OCI-LY7 (cell line): ENCODE measurements around the gene TSPAN1. TPM values are rescaled to one million over a fixed set of nuclear protein-coding genes. Genes with fewer than 3 reads are reported as not detected.

Experiments used
- BruUV-seq: library from RNA; stranded (reverse); fragments of 400-500 nt; replicated peaks from 2 replicates; lab custom pipeline; 2021; lab: Mats Ljungman, UMichigan
- CTCF ChIA-PET: fragments of 300-600 bp; sonication (Branson Sonifier 250); formaldehyde crosslinking; loops from one replicate; lab custom pipeline; 2022; ENCODE audit warnings: antibody characterized with exemption; ENCODE audit not compliant: unreplicated experiment; lab: Charles Lee
- POLR2A ChIA-PET: fragments of 300-600 bp; sonication (Branson Sonifier 250); formaldehyde crosslinking; loops from one replicate; lab custom pipeline; 2022; ENCODE audit warnings: antibody characterized with exemption; lab: Charles Lee
- DNase-seq: peaks from one replicate; pipeline ENCODE4 v3.0.0-alpha.2; 2015; ENCODE audit warnings: low spot score
- H2AFZ ChIP-seq: fragments of 200-600 bp; sonication (generic), shearing (Covaris generic); 2 replicates; pipeline ENCODE4 v1.6.1; 2014; ENCODE audit warnings: mild to moderate bottlenecking, antibody characterized with exemption, low read length, moderate library complexity
- H3K27ac ChIP-seq: fragments of 200-600 bp; sonication (generic); 2 replicates; pipeline ENCODE4 v1.5.1; 2014; ENCODE audit warnings: mixed run types, low read depth, mild to moderate bottlenecking, moderate library complexity, low read length, inconsistent platforms; ENCODE audit not compliant: poor library complexity, severe bottlenecking
- H3K36me3 ChIP-seq: fragments of 200-600 bp; sonication (generic); 2 replicates; pipeline ENCODE4 v1.6.1; 2014; ENCODE audit warnings: mild to moderate bottlenecking, antibody characterized with exemption, low read length, moderate library complexity, mixed read lengths; ENCODE audit not compliant: insufficient read depth
- H3K4me1 ChIP-seq: fragments of 200-600 bp; sonication (generic); 2 replicates; pipeline ENCODE4 v1.5.1; 2014; ENCODE audit warnings: mild to moderate bottlenecking, low read length; ENCODE audit not compliant: insufficient read depth, poor library complexity, severe bottlenecking
- H3K4me2 ChIP-seq: fragments of 200-600 bp; sonication (generic); 2 replicates; pipeline ENCODE4 v1.6.1; 2014; ENCODE audit warnings: mild to moderate bottlenecking, low read length
- H3K4me3 ChIP-seq: fragments of 200-600 bp; sonication (generic); 2 replicates; pipeline ENCODE4 v1.5.1; 2014; ENCODE audit warnings: mild to moderate bottlenecking, low read depth, low read length; ENCODE audit not compliant: poor library complexity, severe bottlenecking
- H3K79me2 ChIP-seq: fragments of 200-600 bp; sonication (generic); 2 replicates; pipeline ENCODE4 v1.6.1; 2016; ENCODE audit warnings: low read depth, mild to moderate bottlenecking, low read length, moderate library complexity, mixed read lengths; ENCODE audit not compliant: insufficient read depth
- H3K9me2 ChIP-seq: fragments of 200-600 bp; sonication (generic); 2 replicates; pipeline ENCODE4 v1.6.1; 2016; ENCODE audit warnings: mild to moderate bottlenecking, low read length, mixed read lengths; ENCODE audit not compliant: insufficient read depth
- H3K9me3 ChIP-seq: fragments of 200-600 bp; sonication (generic); 2 replicates; pipeline ENCODE4 v1.6.1; 2014; ENCODE audit warnings: mild to moderate bottlenecking, mixed run types, low read length, mixed read lengths
- H4K20me1 ChIP-seq: fragments of 200-600 bp; sonication (generic); 2 replicates; pipeline ENCODE4 v1.6.1; 2014; ENCODE audit warnings: mild to moderate bottlenecking, antibody characterized with exemption, low read length, moderate library complexity, mixed read lengths; ENCODE audit not compliant: insufficient read depth
- EZH2phosphoT487 ChIP-seq: fragments of 200-600 bp; sonication (generic); IDR thresholded peaks from 2 replicates; pipeline ENCODE4 v1.6.1; 2018; ENCODE audit warnings: low read depth, borderline replicate concordance, mild to moderate bottlenecking, mixed run types, antibody characterized with exemption, low read length, moderate library complexity, mixed read lengths
- intact Hi-C: fragments of 100-400 bp; cut with micrococcal nuclease; formaldehyde crosslinking; loops from one replicate; pipeline ENCODE4 v1.10.0; 2022; ENCODE audit not compliant: unreplicated experiment
- total RNA-seq, 2 experiments: library from RNA; depleted of rRNA in 1 of 2; stranded (reverse); fragments of >200 nt in 1 of 2; shearing (Covaris generic) in 1 of 2; gene quantifications; 2 replicates each; pipeline ENCODE4 v1.2.3, GENCODE V29; 2014 to 2022
- TF ChIP-seq, protein P1 (sequence below): fragments of 200-600 bp; sonication (generic); conservative IDR thresholded peaks from 2 replicates; pipeline ENCODE4 v1.5.1; 2014; ENCODE audit warnings: mild to moderate bottlenecking, antibody characterized with exemption, low read length, moderate library complexity, mixed read lengths

The TSPAN1 gene
- total RNA-seq, 2 experiments from 2014 or later = not detected

DNA sequence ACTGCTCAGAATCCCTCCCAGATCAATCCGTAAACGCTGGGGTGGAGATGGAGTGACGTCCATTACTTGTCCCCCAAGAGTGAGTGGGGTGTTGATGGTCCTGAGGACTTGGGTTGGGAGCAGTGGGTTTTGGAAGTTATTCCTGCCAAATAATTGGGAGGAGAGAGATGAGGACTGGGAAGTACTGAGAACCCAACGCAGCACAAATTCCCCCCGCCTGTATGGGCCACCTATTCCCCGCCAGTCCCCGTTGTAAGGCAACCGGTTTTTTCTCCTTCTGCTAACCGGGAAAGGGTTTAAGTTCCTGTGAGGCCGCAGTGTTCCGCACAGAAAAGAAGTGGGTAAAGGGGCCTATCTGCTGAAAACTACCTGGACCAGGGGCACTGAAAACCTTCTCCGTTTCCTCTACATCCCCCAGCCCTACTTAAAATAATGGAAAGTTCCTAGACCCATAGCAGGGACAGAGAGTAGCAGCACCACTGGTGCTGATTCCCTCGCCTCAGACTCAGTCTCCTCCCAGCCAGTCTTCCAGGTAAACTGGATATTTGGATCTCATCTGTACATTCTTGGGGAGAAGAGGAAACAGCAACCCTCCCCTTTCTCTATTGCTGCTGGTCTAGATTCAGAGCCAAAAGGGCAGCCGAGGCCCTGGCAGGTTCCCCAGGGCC is 29.0 kb downstream of the TSPAN1 start:
- Histone ChIP-seq H3K36me3 (no peaks in the 10 kb centered on the region), H2AFZ (peak overlapping the region; percentile 94; the same call in 1 of the 2 replicates), H3K4me2 (peak overlapping the region; percentile 80), H3K79me2 (no peaks in the 10 kb centered on the region), H3K9me2 (no peaks in the 10 kb centered on the region), H3K4me3 (no peak overlapping the region), H4K20me1 (no peaks in the 10 kb centered on the region), H3K27ac (no peak overlapping the region), H3K9me3 (no peaks in the 10 kb centered on the region), H3K4me1 (peaks cover 25% of the 10 kb centered on the region)
- POLR2A ChIA-PET = no interaction called here
- TF ChIP-seq, protein P1, sequence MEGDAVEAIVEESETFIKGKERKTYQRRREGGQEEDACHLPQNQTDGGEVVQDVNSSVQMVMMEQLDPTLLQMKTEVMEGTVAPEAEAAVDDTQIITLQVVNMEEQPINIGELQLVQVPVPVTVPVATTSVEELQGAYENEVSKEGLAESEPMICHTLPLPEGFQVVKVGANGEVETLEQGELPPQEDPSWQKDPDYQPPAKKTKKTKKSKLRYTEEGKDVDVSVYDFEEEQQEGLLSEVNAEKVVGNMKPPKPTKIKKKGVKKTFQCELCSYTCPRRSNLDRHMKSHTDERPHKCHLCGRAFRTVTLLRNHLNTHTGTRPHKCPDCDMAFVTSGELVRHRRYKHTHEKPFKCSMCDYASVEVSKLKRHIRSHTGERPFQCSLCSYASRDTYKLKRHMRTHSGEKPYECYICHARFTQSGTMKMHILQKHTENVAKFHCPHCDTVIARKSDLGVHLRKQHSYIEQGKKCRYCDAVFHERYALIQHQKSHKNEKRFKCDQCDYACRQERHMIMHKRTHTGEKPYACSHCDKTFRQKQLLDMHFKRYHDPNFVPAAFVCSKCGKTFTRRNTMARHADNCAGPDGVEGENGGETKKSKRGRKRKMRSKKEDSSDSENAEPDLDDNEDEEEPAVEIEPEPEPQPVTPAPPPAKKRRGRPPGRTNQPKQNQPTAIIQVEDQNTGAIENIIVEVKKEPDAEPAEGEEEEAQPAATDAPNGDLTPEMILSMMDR = no peak
- TF ChIP-seq EZH2phosphoT487 = no peak
- intact Hi-C loops = no loop called here
- CTCF ChIA-PET = no interaction called here
- no peak for DNase-seq
- no TSS peak for BruUV-seq

DNA sequence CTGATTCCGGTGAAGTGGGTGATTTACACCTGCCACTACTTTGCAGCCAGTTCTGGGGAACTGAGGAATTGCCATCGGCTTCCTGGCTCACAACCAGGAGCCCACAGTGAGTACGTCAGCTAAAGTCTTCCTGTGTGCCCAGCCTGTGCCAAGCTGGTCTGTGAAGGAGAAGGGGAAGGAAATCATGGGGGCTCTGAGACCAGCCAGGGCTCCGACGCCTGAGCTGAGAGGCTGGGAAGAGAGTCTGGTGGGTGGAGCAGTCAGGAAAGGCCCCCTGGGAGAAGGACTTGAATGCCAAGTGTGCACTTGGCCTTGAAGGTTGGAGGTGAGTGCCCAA is 29.5 kb downstream of the TSPAN1 start:
- Histone ChIP-seq H3K4me3 (no peak overlapping the region), H3K9me2 (no peaks in the 10 kb centered on the region), H3K36me3 (no peaks in the 10 kb centered on the region), H4K20me1 (no peaks in the 10 kb centered on the region), H3K9me3 (no peaks in the 10 kb centered on the region), H3K79me2 (no peaks in the 10 kb centered on the region), H3K4me1 (peaks cover 20% of the 10 kb centered on the region), H2AFZ (no peak overlapping the region), H3K27ac (no peak overlapping the region), H3K4me2 (no peak overlapping the region)
- no peak for DNase-seq
- BruUV-seq = no TSS peak
- ChIA-PET POLR2A (interaction anchor here (0.6 kb wide), 1 partner anchor 225 kb away, joined by 3 read pairs; no protein-coding TSS in a partner anchor), CTCF (interaction anchor here (0.6 kb wide), 1 partner anchor 21 kb away, joined by 3 read pairs; no protein-coding TSS in a partner anchor)
- TF ChIP-seq EZH2phosphoT487 = no peak
- TF ChIP-seq, protein P1 = no peak
- intact Hi-C loops = no loop called here

DNA sequence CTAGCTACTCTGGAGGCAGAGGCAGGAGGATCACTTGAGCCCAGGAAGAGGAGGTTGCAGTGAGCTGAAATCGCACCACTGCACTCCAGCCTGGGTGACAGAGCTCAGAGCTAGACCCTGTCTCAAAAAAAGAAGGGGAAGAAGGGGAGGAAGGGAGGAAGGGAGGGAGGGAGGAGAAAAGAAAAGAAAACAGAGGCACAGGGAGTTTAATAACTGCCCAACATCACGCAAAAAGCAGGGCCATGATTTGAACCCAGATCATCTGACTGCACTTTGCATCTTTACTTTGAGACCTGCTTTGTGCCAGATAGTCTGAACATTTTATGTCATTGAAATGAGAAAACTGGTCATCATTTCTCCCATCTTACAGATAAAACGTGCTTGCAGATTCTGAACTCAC is 30.3 kb downstream of the TSPAN1 start:
- no peak overlapping the region for H3K4me3 ChIP-seq
- BruUV-seq = no TSS peak
- intact Hi-C loops = no loop called here
- no peak overlapping the region for H2AFZ ChIP-seq
- no peaks in the 10 kb centered on the region for H3K9me3 ChIP-seq
- no peaks in the 10 kb centered on the region for H3K36me3 ChIP-seq
- no peaks in the 10 kb centered on the region for H3K9me2 ChIP-seq
- POLR2A ChIA-PET = interaction anchor here (0.7 kb wide), 1 partner anchor 724 kb away, joined by 3 read pairs; no protein-coding TSS in a partner anchor
- TF ChIP-seq EZH2phosphoT487 = no peak
- TF ChIP-seq, protein P1 = no peak
- CTCF ChIA-PET = interaction anchor here (0.6 kb wide), 1 partner anchor 22 kb away, joined by 3 read pairs; no protein-coding TSS in a partner anchor
- H3K4me1 ChIP-seq = peaks cover 16% of the 10 kb centered on the region
- no peaks in the 10 kb centered on the region for H3K79me2 ChIP-seq
- H3K27ac ChIP-seq = no peak overlapping the region
- DNase-seq = no peak
- H3K4me2 ChIP-seq = no peak overlapping the region
- no peaks in the 10 kb centered on the region for H4K20me1 ChIP-seq
